Trophoblast cell (in vitro differentiated cells and primary cell): ENCODE measurements around the gene TMEM121.
A peak's percentile ranks its signal among the peaks of the same experiment; 100 is the strongest.

Source experiments
- DNase-seq, 2 donors: peaks; one replicate each; pipeline ENCODE4 v3.0.0-alpha.2; 2016
- H2AFZ ChIP-seq: 2 replicates; pipeline ENCODE4 v1.6.1; 2013; ENCODE audit warnings: low read length, moderate library complexity, mild to moderate bottlenecking; ENCODE audit not compliant: insufficient read depth, poor library complexity
- H2AK5ac ChIP-seq: 2 replicates; pipeline ENCODE4 v1.6.1; 2013; ENCODE audit warnings: mild to moderate bottlenecking, low read length
- H2BK120ac ChIP-seq: 2 replicates; pipeline ENCODE4 v1.6.1; 2013; ENCODE audit warnings: low read length, mild to moderate bottlenecking, moderate library complexity; ENCODE audit not compliant: insufficient read depth, poor library complexity
- H2BK12ac ChIP-seq: 2 replicates; pipeline ENCODE4 v1.6.1; 2013; ENCODE audit warnings: mild to moderate bottlenecking, low read length, moderate library complexity
- H2BK5ac ChIP-seq: 2 replicates; pipeline ENCODE4 v1.6.1; 2013; ENCODE audit warnings: low read length, low read depth, moderate library complexity, mild to moderate bottlenecking; ENCODE audit not compliant: poor library complexity
- H3K14ac ChIP-seq: 2 replicates; pipeline ENCODE4 v1.6.1; 2013; ENCODE audit warnings: mild to moderate bottlenecking, low read length
- H3K18ac ChIP-seq: 2 replicates; pipeline ENCODE4 v1.6.1; 2013; ENCODE audit warnings: mild to moderate bottlenecking, low read length
- H3K23ac ChIP-seq: 2 replicates; pipeline ENCODE4 v1.6.1; 2013; ENCODE audit warnings: low read length
- H3K27ac ChIP-seq: 2 replicates; pipeline ENCODE4 v1.5.1; 2013; ENCODE audit warnings: low read depth, mild to moderate bottlenecking, inconsistent platforms, low read length, moderate library complexity
- H3K27me3 ChIP-seq: 2 replicates; pipeline ENCODE4 v1.6.1; 2013; ENCODE audit warnings: inconsistent platforms, mild to moderate bottlenecking, low read length, moderate library complexity; ENCODE audit not compliant: insufficient read depth
- H3K36me3 ChIP-seq, 2 experiments: 1 replicate in 1 of 2; 2 replicates in 1 of 2; pipeline ENCODE4 v1.6.1; 2013; ENCODE audit warnings: low read length in 2 of 2, mild to moderate bottlenecking in 2 of 2, moderate library complexity in 1 of 2; ENCODE audit not compliant: insufficient read depth in 2 of 2, control insufficient read depth in 1 of 2
- H3K4ac ChIP-seq: 2 replicates; pipeline ENCODE4 v1.6.1; 2013; ENCODE audit warnings: low read depth, mild to moderate bottlenecking, low read length, moderate library complexity
- H3K4me1 ChIP-seq, 2 experiments: 1 replicate in 1 of 2; 2 replicates in 1 of 2; pipeline ENCODE4 v1.6.1; 2013; ENCODE audit warnings: low read length in 2 of 2, mild to moderate bottlenecking in 2 of 2, moderate library complexity in 1 of 2; ENCODE audit not compliant: insufficient read depth in 2 of 2, control insufficient read depth in 1 of 2
- H3K4me2 ChIP-seq: 2 replicates; pipeline ENCODE4 v1.6.1; 2013; ENCODE audit warnings: inconsistent platforms, mild to moderate bottlenecking, low read length, moderate library complexity
- H3K4me3 ChIP-seq: 2 replicates; pipeline ENCODE4 v1.5.1; 2013; ENCODE audit warnings: mild to moderate bottlenecking, low read depth, low read length, inconsistent platforms
- H3K79me1 ChIP-seq: one replicate; pipeline ENCODE4 v1.6.1; 2013; ENCODE audit warnings: low read length
- H3K79me2 ChIP-seq: 2 replicates; pipeline ENCODE4 v1.6.1; 2013; ENCODE audit warnings: low read length, mild to moderate bottlenecking; ENCODE audit not compliant: control insufficient read depth, insufficient read depth, poor library complexity
- H3K9ac ChIP-seq: 2 replicates; pipeline ENCODE4 v1.6.1; 2013; ENCODE audit warnings: mild to moderate bottlenecking, low read length
- H3K9me3 ChIP-seq: 2 replicates; pipeline ENCODE4 v1.6.1; 2013; ENCODE audit warnings: low read depth, mild to moderate bottlenecking, control low read depth, inconsistent platforms, low read length; ENCODE audit not compliant: insufficient read depth
- H4K12ac ChIP-seq: 2 replicates; pipeline ENCODE4 v1.6.1; 2013; ENCODE audit warnings: low read depth, mild to moderate bottlenecking, low read length, moderate library complexity
- H4K8ac ChIP-seq: 2 replicates; pipeline ENCODE4 v1.6.1; 2013; ENCODE audit warnings: low read depth, mild to moderate bottlenecking, low read length, moderate library complexity
- H4K91ac ChIP-seq: one replicate; pipeline ENCODE4 v1.6.1; 2013; ENCODE audit warnings: low read depth, mild to moderate bottlenecking, low read length, moderate library complexity
- WGBS: extraction: QIAGEN DNeasy Blood & Tissue Kit; methylation state at CpG from one replicate; pipeline ENCODE4 v1.1.7; 2013; ENCODE audit warnings: missing lambda C conversion rate; ENCODE audit not compliant: insufficient read length, insufficient coverage; ENCODE audit errors: extremely low coverage; 5-methylcytosine and 5-hydroxymethylcytosine counted together

TMEM121 gene

GRCh38 chr14:105528586-105529318 lies 2.4 kb downstream of the TMEM121 start:
- WGBS = no CpG with 5 or more reads among the region's 89 CpGs

GRCh38 chr14:105529319-105529568 lies 2.9 kb downstream of the TMEM121 start:
- Histone ChIP-seq H4K91ac (no peak overlapping the region), H3K18ac (no peak overlapping the region), H3K14ac (no peak overlapping the region), H2AK5ac (no peak overlapping the region), H4K12ac (no peak overlapping the region), H3K4me1 (no peaks in the 10 kb centered on the region), H3K27me3 (peaks cover 21% of the 10 kb centered on the region), H2BK12ac (no peak overlapping the region), H3K4me3 (no peak overlapping the region), H3K4me2 (no peak overlapping the region), H3K4ac (no peak overlapping the region), H2AFZ (no peak overlapping the region), H3K36me3 (no peaks in the 10 kb centered on the region), H3K27ac (no peak overlapping the region), H3K79me1 (no peaks in the 10 kb centered on the region), H2BK5ac (no peak overlapping the region), H3K23ac (no peak overlapping the region), H2BK120ac (no peak overlapping the region), H3K9me3 (peaks cover 63% of the 10 kb centered on the region), H4K8ac (no peak overlapping the region), H3K9ac (no peak overlapping the region), H3K79me2 (no peaks in the 10 kb centered on the region)
- WGBS = no CpG with 5 or more reads among the region's 24 CpGs
- DNase-seq = peak in 1 of 2 donors; percentile 50

More at GRCh38 chr14:105528586-105529318, 2.4 kb downstream of the TMEM121 start:
- Histone ChIP-seq H3K4me1 (no peaks in the 10 kb centered on the region), H3K27me3 (peaks cover 21% of the 10 kb centered on the region), H2BK120ac (no peak overlapping the region), H4K8ac (no peak overlapping the region), H2BK12ac (no peak overlapping the region), H3K9ac (no peak overlapping the region), H3K79me2 (no peaks in the 10 kb centered on the region), H3K18ac (no peak overlapping the region), H3K27ac (no peak overlapping the region), H3K4me2 (no peak overlapping the region), H2AK5ac (no peak overlapping the region), H3K23ac (no peak overlapping the region), H3K4ac (no peak overlapping the region), H3K79me1 (no peaks in the 10 kb centered on the region), H4K12ac (no peak overlapping the region), H3K36me3 (no peaks in the 10 kb centered on the region), H3K4me3 (no peak overlapping the region), H4K91ac (no peak overlapping the region), H3K14ac (no peak overlapping the region), H2BK5ac (no peak overlapping the region), H2AFZ (peak overlapping the region; percentile 18), H3K9me3 (peaks cover 60% of the 10 kb centered on the region)
- DNase-seq = peak in 1 of 2 donors; percentile 75

- Histone ChIP-seq H2BK12ac (no peak overlapping the region), H3K36me3 (no peaks in the 10 kb centered on the region), H3K79me2 (no peaks in the 10 kb centered on the region), H3K27me3 (peaks cover 21% of the 10 kb centered on the region), H3K9me3 (peaks cover 68% of the 10 kb centered on the region), H3K18ac (no peak overlapping the region), H4K12ac (no peak overlapping the region), H3K23ac (no peak overlapping the region), H2BK5ac (no peak overlapping the region), H3K4ac (no peak overlapping the region), H3K4me2 (no peak overlapping the region), H4K8ac (no peak overlapping the region), H3K9ac (no peak overlapping the region), H3K27ac (no peak overlapping the region), H2BK120ac (no peak overlapping the region), H3K79me1 (no peaks in the 10 kb centered on the region), H3K4me3 (no peak overlapping the region), H3K4me1 (no peaks in the 10 kb centered on the region), H2AFZ (no peak overlapping the region), H2AK5ac (no peak overlapping the region), H3K14ac (no peak overlapping the region), H4K91ac (no peak overlapping the region)
- no CpG with 5 or more reads among the region's 63 CpGs for WGBS
- no peak for DNase-seq
These were observed 3.3 kb downstream of the TMEM121 start for GRCh38 chr14:105529569-105530284.

GRCh38 chr14:105530285-105531087 lies 4.1 kb downstream of the TMEM121 start:
- H3K23ac ChIP-seq = no peak overlapping the region
- H3K27ac ChIP-seq = no peak overlapping the region
- H3K4me2 ChIP-seq = no peak overlapping the region
- H4K8ac ChIP-seq = no peak overlapping the region
- H3K4me1 ChIP-seq = no peaks in the 10 kb centered on the region
- no peak overlapping the region for H3K4me3 ChIP-seq
- H2BK5ac ChIP-seq = no peak overlapping the region
- H4K91ac ChIP-seq = no peak overlapping the region
- H3K27me3 ChIP-seq = peaks cover 18% of the 10 kb centered on the region
- no peak overlapping the region for H3K18ac ChIP-seq
- peaks cover 70% of the 10 kb centered on the region for H3K9me3 ChIP-seq
- no peak overlapping the region for H3K14ac ChIP-seq
- no peak overlapping the region for H2AFZ ChIP-seq
- no peak overlapping the region for H2BK120ac ChIP-seq
- H2BK12ac ChIP-seq = no peak overlapping the region
- H3K36me3 ChIP-seq = no peaks in the 10 kb centered on the region
- no peaks in the 10 kb centered on the region for H3K79me2 ChIP-seq
- no peak overlapping the region for H4K12ac ChIP-seq
- no peak for DNase-seq
- H2AK5ac ChIP-seq = no peak overlapping the region
- no peak overlapping the region for H3K9ac ChIP-seq
- H3K4ac ChIP-seq = no peak overlapping the region
- no CpG with 5 or more reads among the region's 19 CpGs for WGBS
- H3K79me1 ChIP-seq = no peaks in the 10 kb centered on the region
